Measurements from ENCODE around the gene RASGRF1.

The RASGRF1 gene

DNA sequence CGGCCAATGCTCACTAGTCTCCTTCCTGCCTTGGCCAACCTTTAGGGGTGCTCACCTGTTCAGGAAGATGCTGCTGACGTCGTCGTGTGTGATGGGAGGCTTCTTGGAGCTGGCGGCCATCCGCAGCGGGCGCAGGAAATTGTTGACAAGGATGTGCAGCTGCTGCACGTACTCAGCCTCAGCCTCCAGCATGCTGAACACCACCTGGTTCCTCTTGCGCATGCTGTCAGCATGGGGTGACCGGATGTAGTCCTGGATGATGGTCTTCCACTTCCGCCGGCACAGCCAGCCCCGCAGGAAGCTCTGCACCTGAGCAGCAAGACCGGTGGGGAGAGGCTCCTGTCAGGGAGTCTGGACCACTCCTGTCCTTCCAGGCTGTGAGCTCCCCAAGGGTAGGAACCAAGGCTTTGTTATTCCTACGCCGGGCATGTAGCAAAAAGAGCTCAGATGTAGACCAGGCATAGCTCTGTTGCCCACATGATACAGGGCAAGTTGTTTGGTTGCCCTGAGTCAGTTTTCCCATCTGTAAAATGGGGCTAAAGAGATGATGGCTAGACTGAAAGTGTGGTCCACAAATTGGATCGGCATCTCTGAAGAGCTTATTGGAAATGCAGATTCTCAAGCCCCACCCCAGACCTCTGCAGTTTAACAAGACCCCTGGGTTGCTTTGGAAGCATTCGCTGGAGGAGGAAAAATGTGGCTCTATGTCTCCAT, 43.7 kb downstream of the RASGRF1 start:
- TF ChIP-seq CREB1 (IDR thresholded peaks at IDR 0.05; ENCODE audit: low read depth) (no peak), YY1 (IDR thresholded peaks at IDR 0.05; ENCODE audit: low read depth) (no peak)
- TF ChIP-seq, protein P1, sequence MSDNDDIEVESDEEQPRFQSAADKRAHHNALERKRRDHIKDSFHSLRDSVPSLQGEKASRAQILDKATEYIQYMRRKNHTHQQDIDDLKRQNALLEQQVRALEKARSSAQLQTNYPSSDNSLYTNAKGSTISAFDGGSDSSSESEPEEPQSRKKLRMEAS (IDR thresholded peaks at IDR 0.05): no peak
- TF ChIP-seq, protein P2, sequence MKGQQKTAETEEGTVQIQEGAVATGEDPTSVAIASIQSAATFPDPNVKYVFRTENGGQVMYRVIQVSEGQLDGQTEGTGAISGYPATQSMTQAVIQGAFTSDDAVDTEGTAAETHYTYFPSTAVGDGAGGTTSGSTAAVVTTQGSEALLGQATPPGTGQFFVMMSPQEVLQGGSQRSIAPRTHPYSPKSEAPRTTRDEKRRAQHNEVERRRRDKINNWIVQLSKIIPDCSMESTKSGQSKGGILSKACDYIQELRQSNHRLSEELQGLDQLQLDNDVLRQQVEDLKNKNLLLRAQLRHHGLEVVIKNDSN (IDR thresholded peaks at IDR 0.05): no peak

DNA sequence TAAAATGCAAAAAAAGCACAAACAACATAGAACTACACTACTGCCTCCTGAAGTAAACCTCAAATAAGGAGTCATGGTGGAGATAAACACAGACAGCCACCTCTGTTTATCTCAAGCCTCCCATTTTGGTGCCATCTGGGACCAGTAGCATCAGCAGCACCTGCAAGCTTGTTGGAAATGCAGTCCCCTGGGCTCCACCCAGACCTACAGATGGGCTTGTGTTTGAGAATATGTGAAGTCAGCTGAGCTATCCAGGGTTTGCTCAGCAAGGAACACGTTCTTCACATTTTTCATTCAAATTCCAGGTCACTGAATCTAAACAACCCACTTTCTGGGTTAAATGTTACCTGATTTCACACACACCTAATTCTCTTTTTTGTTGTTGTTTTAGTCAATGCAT, 45.5 kb downstream of the RASGRF1 start:
- TF ChIP-seq EP300 (IDR thresholded peaks at IDR 0.05; ENCODE audit: borderline replicate concordance) (no peak), TEAD4 (IDR thresholded peaks at IDR 0.05) (no peak), TCF12 (IDR thresholded peaks at IDR 0.05; ENCODE audit: low read depth) (no peak), CREB1 (IDR thresholded peaks at IDR 0.05; ENCODE audit: low read depth) (no peak), ZBTB7A (IDR thresholded peaks at IDR 0.05; ENCODE audit: low read depth) (no peak), NFIC (IDR thresholded peaks at IDR 0.05) (no peak), CEBPB (IDR thresholded peaks at IDR 0.05) (no peak), RAD21 (IDR thresholded peaks at IDR 0.05; ENCODE audit: low read depth) (no peak), EGR1 (IDR thresholded peaks at IDR 0.05) (no peak), YY1 (IDR thresholded peaks at IDR 0.05; ENCODE audit: low read depth) (no peak), TAF1 (IDR thresholded peaks at IDR 0.05; ENCODE audit: low read depth) (no peak)
- TF ChIP-seq, protein P1 (IDR thresholded peaks at IDR 0.05): no peak
- TF ChIP-seq, protein P3, sequence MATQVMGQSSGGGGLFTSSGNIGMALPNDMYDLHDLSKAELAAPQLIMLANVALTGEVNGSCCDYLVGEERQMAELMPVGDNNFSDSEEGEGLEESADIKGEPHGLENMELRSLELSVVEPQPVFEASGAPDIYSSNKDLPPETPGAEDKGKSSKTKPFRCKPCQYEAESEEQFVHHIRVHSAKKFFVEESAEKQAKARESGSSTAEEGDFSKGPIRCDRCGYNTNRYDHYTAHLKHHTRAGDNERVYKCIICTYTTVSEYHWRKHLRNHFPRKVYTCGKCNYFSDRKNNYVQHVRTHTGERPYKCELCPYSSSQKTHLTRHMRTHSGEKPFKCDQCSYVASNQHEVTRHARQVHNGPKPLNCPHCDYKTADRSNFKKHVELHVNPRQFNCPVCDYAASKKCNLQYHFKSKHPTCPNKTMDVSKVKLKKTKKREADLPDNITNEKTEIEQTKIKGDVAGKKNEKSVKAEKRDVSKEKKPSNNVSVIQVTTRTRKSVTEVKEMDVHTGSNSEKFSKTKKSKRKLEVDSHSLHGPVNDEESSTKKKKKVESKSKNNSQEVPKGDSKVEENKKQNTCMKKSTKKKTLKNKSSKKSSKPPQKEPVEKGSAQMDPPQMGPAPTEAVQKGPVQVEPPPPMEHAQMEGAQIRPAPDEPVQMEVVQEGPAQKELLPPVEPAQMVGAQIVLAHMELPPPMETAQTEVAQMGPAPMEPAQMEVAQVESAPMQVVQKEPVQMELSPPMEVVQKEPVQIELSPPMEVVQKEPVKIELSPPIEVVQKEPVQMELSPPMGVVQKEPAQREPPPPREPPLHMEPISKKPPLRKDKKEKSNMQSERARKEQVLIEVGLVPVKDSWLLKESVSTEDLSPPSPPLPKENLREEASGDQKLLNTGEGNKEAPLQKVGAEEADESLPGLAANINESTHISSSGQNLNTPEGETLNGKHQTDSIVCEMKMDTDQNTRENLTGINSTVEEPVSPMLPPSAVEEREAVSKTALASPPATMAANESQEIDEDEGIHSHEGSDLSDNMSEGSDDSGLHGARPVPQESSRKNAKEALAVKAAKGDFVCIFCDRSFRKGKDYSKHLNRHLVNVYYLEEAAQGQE (IDR thresholded peaks at IDR 0.05; ENCODE audit: low read depth): no peak

DNA sequence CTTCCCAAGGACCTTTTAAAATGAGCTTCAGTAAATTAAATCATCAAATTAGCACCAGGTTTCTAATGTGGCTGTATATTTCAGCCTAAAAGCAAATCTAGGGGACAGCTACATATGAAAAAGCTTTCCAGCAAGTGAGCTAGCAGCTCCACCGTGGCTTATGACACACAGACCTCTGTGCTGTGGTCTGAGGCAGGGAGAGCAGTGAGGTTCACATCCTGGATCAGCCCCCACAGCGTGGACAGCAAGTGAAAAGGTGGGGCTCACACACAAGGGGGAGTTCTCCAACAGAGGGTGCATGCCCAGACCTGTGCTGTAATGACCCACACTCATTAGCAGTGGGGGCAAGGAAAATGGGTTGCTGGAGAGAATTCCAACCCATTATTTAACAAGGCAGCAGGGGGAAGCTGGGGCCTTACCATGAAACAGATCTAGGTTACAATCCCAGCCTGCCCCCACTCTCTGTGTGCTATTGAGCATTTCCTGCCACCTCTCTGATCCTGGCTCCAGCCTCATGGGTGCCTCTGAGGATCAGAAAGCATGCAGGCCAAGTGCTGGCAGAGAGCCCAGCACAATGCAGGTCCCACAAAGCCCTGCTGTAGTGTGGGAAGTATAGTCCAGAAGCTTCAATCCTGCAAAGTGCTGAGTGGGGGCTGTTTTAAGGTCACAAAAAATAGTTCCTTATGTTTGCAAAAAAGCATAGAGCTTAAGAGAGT, 48.2 kb downstream of the RASGRF1 start:
- TF ChIP-seq EGR1 (IDR thresholded peaks at IDR 0.05) (no peak), EP300 (IDR thresholded peaks at IDR 0.05; ENCODE audit: borderline replicate concordance) (no peak), RAD21 (IDR thresholded peaks at IDR 0.05; ENCODE audit: low read depth) (no peak), YY1 (IDR thresholded peaks at IDR 0.05; ENCODE audit: low read depth) (no peak), CEBPB (IDR thresholded peaks at IDR 0.05) (no peak), CREB1 (IDR thresholded peaks at IDR 0.05; ENCODE audit: low read depth) (no peak), NFIC (IDR thresholded peaks at IDR 0.05) (no peak), ZBTB7A (IDR thresholded peaks at IDR 0.05; ENCODE audit: low read depth) (no peak), TEAD4 (IDR thresholded peaks at IDR 0.05) (no peak), TAF1 (IDR thresholded peaks at IDR 0.05; ENCODE audit: low read depth) (no peak), FOXM1 (IDR thresholded peaks at IDR 0.05; ENCODE audit: borderline replicate concordance, low read depth) (no peak), TCF12 (IDR thresholded peaks at IDR 0.05; ENCODE audit: low read depth) (no peak)
- TF ChIP-seq, protein P2 (IDR thresholded peaks at IDR 0.05): no peak
- TF ChIP-seq, protein P1 (IDR thresholded peaks at IDR 0.05): no peak
- TF ChIP-seq, protein P3 (IDR thresholded peaks at IDR 0.05; ENCODE audit: low read depth): no peak

DNA sequence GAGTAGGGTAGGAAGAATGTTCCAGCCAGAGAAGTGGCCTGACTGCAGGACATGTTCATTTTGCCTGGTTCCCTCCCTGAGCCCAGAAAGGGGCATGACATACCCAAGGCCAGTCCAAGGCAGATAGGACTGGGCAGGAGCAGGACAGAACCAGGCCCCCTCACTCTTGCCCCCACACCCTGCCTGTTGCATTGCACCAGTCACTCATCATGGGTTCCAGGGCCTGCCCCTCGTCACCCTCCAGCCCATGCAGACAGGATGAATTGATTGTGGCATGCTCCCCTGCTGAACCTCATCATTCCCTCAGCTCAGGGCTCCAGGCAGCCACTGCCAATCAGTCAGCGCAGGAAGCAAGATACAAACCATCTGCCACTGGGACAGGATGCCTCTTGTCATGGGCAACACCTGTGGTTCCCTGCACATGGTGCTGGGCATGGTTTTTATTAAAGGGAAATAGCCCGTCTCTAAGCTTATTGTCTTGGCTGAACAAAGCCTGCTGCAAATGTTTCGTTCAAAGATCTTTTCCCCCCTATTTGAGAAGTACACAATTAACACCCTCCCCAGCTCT, 48.9 kb downstream of the RASGRF1 start:
- no peak for TF ChIP-seq EGR1 (IDR thresholded peaks at IDR 0.05)
- no peak for TF ChIP-seq YY1 (IDR thresholded peaks at IDR 0.05; ENCODE audit: low read depth)
- TF ChIP-seq CEBPB (IDR thresholded peaks at IDR 0.05): no peak
- no peak for TF ChIP-seq CREB1 (IDR thresholded peaks at IDR 0.05; ENCODE audit: low read depth)
- TF ChIP-seq, protein P3 (IDR thresholded peaks at IDR 0.05; ENCODE audit: low read depth): no peak
- no peak for TF ChIP-seq FOXM1 (IDR thresholded peaks at IDR 0.05; ENCODE audit: borderline replicate concordance, low read depth)
